Central memory CD8-positive, alpha-beta T cell (primary cell): ENCODE results near the gene PARVG.

Experiments
- ATAC-seq: fragments of 150-1000 bp; cut with Tn5 transposase; replicated peaks from 2 replicates; pipeline ENCODE4 v1.10.0; 2022; ENCODE audit warnings: mild to moderate bottlenecking, moderate FRiP score, moderate number of reproducible peaks; ENCODE audit not compliant: poor library complexity, severe bottlenecking; ENCODE audit errors: extremely low read depth
- DNase-seq, 2 donors: peaks; one replicate each; pipeline ENCODE4 v3.0.0; 2021; ENCODE audit warnings: low spot score in 2 of 2
- H3K27ac Mint-ChIP-seq: one replicate; pipeline ENCODE4 v1.8.0; 2022; ENCODE audit warnings: low read depth, mild to moderate bottlenecking, moderate library complexity, mixed read lengths
- H3K27me3 Mint-ChIP-seq: one replicate; pipeline ENCODE4 v1.8.0; 2022; ENCODE audit warnings: mixed read lengths
- H3K36me3 Mint-ChIP-seq: one replicate; pipeline ENCODE4 v1.8.0; 2022; ENCODE audit warnings: mild to moderate bottlenecking, moderate library complexity, mixed read lengths; ENCODE audit not compliant: insufficient read depth
- H3K4me1 Mint-ChIP-seq: one replicate; pipeline ENCODE4 v1.8.0; 2022; ENCODE audit warnings: mixed read lengths
- H3K4me3 Mint-ChIP-seq: one replicate; pipeline ENCODE4 v1.8.0; 2022; ENCODE audit warnings: mild to moderate bottlenecking, moderate library complexity, mixed read lengths
- H3K9me3 Mint-ChIP-seq: one replicate; pipeline ENCODE4 v1.8.0; 2022; ENCODE audit warnings: mixed read lengths

Gene PARVG

DNA sequence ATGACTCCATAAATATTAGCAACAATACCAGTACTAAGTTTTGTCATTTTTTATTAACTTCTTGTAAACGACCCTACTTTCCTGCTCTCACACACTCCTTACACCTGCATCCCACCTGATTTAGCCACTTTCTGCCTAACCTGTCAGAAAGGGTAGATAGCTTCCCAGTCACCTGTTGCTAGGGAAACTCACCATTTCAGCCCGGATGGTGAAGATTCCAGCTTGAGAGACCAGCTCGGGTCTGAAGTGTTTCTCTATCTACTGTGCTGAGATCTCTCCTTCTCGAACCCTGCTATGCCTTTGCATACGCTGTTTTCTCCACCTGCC, at the start of gene PARVG:
Gene PARVG (plus strand): TSS at position 220 of the 327 bp plus-strand sequence. CDS start 2,405 bp downstream, outside the sequence.
- peak; percentile 29 to 56 for DNase-seq
- Mint-ChIP-seq H3K9me3 (no peaks in the 10 kb centered on the region), H3K4me1 (peaks cover 32% of the 10 kb centered on the region), H3K27me3 (no peaks in the 10 kb centered on the region), H3K36me3 (peaks cover 12% of the 10 kb centered on the region), H3K27ac (peak within 1 kb of the TSS; percentile 92), H3K4me3 (peak within 1 kb of the TSS; percentile 80)
- peak; percentile 59 for ATAC-seq

DNA sequence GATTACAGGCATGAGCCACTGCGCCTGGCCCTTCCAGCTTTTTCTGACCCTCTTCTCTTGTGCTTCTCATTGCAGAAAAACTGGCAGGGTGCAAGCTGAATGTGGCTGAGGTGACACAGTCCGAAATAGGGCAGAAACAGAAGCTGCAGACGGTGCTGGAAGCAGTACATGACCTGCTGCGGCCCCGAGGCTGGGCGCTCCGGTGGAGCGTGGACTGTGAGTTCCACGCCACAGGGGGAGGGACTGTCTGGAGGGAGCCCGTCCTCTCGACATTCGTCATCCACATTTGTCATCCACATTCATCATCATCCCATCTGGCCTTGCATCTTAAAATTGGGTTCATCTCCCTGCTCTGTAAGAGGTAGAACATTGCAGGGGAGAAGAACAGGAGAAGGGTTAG, 49.3 kb upstream of the PARVG start:
- Mint-ChIP-seq H3K4me3 (no peak overlapping the region), H3K27me3 (no peaks in the 10 kb centered on the region), H3K9me3 (peaks cover 8% of the 10 kb centered on the region), H3K36me3 (peaks cover 9% of the 10 kb centered on the region), H3K27ac (peak overlapping the region; percentile 80), H3K4me1 (peaks cover 6% of the 10 kb centered on the region)
- ATAC-seq (no peak), DNase-seq (no peak)

GRCh38 chr22:44131989-44132685, 48.6 kb upstream of the PARVG start:
- no peaks in the 10 kb centered on the region for H3K27me3 Mint-ChIP-seq
- ATAC-seq (no peak), DNase-seq (no peak)
- H3K4me1 Mint-ChIP-seq: peaks cover 6% of the 10 kb centered on the region
- H3K4me3 Mint-ChIP-seq: no peak overlapping the region
- no peak overlapping the region for H3K27ac Mint-ChIP-seq
- peaks cover 7% of the 10 kb centered on the region for H3K9me3 Mint-ChIP-seq
- peaks cover 10% of the 10 kb centered on the region for H3K36me3 Mint-ChIP-seq

GRCh38 chr22:44132724-44133123, 48.0 kb upstream of the PARVG start:
- Mint-ChIP-seq H3K27ac (no peak overlapping the region), H3K4me3 (no peak overlapping the region), H3K27me3 (no peaks in the 10 kb centered on the region), H3K36me3 (peaks cover 8% of the 10 kb centered on the region), H3K4me1 (no peaks in the 10 kb centered on the region), H3K9me3 (peaks cover 9% of the 10 kb centered on the region)
- ATAC-seq: no peak
- no peak for DNase-seq

DNA sequence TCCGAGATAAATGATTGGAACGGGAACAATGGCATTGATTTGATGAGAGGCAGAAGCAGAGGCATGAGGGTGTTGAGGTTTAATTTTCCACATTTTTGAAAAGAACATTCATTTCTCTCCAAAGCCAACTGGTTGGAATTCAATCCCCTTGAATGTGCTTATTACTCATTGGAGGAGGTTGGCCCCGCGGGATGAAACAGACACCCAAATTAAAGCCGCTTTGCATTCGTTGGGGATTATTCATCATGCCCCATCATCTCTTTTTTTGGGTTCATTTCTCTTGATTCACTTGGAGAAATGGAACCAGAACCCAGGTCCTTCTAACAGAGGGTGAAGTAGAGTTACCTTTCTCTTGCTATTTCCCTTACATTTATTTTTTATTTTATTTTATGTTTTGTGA, 47.6 kb upstream of the PARVG start:
- no peaks in the 10 kb centered on the region for H3K4me1 Mint-ChIP-seq
- no peak overlapping the region for H3K27ac Mint-ChIP-seq
- DNase-seq (no peak), ATAC-seq (no peak)
- H3K27me3 Mint-ChIP-seq: no peaks in the 10 kb centered on the region
- peaks cover 9% of the 10 kb centered on the region for H3K9me3 Mint-ChIP-seq
- H3K4me3 Mint-ChIP-seq: no peak overlapping the region
- H3K36me3 Mint-ChIP-seq: peaks cover 10% of the 10 kb centered on the region

DNA sequence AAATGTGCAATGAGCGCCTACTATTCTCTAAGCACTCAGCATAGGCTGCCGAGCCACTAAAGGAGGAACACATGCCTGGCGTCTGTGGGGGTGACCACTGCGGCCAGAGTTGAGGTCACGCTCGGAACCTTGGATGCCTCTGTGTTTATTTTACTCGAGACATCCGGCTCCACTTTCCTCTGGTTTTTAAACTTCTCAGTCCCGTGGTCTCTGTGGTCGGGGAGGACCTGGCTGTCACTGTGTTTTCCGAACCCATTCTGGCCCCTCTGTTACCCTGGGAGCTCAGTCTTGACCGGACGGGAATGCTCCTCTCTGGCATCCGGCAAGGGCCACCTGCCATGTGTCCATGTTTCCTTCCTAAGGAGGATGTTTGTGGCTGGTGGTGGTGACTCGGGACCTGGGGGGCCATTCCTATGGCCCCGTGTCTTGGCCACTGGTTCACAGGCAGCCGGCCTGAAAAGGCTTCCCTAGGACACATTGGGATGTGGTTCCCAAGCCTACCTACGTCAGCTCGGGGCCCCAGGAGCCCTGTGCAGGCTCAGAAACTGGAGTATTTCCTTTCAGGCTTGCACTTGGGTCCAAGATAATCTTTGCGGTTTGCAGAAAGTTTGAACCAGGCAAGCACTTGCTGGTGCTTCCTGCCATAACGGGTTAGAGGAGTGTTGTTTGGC, 46.7 kb upstream of the PARVG start:
- peaks cover 9% of the 10 kb centered on the region for H3K9me3 Mint-ChIP-seq
- H3K27me3 Mint-ChIP-seq: no peaks in the 10 kb centered on the region
- H3K27ac Mint-ChIP-seq: no peak overlapping the region
- DNase-seq: no peak
- H3K36me3 Mint-ChIP-seq: peaks cover 10% of the 10 kb centered on the region
- ATAC-seq: no peak
- H3K4me1 Mint-ChIP-seq: no peaks in the 10 kb centered on the region
- no peak overlapping the region for H3K4me3 Mint-ChIP-seq

DNA sequence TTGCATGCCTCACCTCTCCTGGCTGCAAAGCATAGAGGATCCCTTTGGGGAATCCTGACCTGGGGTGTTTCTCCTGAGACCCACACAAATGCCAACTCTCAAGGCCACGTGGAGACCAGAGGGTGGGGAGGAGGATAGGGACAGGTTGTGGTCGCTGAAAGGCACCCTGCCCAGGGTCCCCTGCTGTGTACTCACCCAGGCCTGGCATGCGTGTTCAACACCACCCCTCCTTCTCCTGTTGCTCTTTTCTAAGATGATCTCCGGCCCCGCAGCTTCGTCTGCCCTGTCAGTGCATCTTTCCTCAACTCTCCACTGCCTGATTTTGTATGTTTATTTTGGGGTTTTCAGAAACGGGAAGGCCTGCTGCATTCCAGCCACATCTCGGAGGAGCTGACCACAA, 44.6 kb upstream of the PARVG start:
- peaks cover 9% of the 10 kb centered on the region for H3K36me3 Mint-ChIP-seq
- no peaks in the 10 kb centered on the region for H3K27me3 Mint-ChIP-seq
- ATAC-seq: no peak
- H3K9me3 Mint-ChIP-seq: peaks cover 9% of the 10 kb centered on the region
- no peak overlapping the region for H3K4me3 Mint-ChIP-seq
- H3K27ac Mint-ChIP-seq: no peak overlapping the region
- no peak for DNase-seq
- H3K4me1 Mint-ChIP-seq: no peaks in the 10 kb centered on the region

GRCh38 chr22:44136786-44137185, 43.9 kb upstream of the PARVG start:
- H3K27ac Mint-ChIP-seq: no peak overlapping the region
- ATAC-seq (no peak), DNase-seq (no peak)
- H3K4me1 Mint-ChIP-seq: no peaks in the 10 kb centered on the region
- no peak overlapping the region for H3K4me3 Mint-ChIP-seq
- peaks cover 7% of the 10 kb centered on the region for H3K36me3 Mint-ChIP-seq
- peaks cover 9% of the 10 kb centered on the region for H3K9me3 Mint-ChIP-seq
- H3K27me3 Mint-ChIP-seq: no peaks in the 10 kb centered on the region

- Mint-ChIP-seq H3K27me3 (no peaks in the 10 kb centered on the region), H3K27ac (no peak overlapping the region), H3K4me3 (no peak overlapping the region), H3K36me3 (peaks cover 7% of the 10 kb centered on the region), H3K4me1 (no peaks in the 10 kb centered on the region), H3K9me3 (peaks cover 9% of the 10 kb centered on the region)
- no peak for ATAC-seq
- no peak for DNase-seq
Measured at GRCh38 chr22:44137415-44137814, 43.3 kb upstream of the PARVG start.

DNA sequence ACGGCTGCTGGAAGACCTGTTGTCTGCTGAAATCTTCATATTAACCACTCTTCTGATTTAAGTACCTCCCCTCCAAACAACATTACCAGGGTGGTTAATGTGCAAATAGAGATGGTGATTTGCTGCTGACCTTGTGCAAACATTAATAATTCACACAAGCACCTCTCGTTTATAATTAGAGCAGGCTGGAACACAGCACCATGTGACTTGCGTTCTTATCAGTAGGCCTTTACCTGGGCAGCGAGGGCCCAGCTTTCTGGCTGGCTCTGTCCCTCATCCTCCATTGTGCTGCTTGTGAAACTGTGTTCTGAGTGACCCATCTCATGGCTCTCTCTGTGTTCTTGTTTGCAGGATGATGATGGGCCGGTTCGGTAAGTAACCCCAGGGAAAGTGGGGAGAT, 41.0 kb upstream of the PARVG start:
- Mint-ChIP-seq H3K27me3 (no peaks in the 10 kb centered on the region), H3K27ac (no peak overlapping the region), H3K4me1 (no peaks in the 10 kb centered on the region), H3K36me3 (peaks cover 8% of the 10 kb centered on the region), H3K9me3 (peaks cover 9% of the 10 kb centered on the region), H3K4me3 (no peak overlapping the region)
- no peak for DNase-seq
- ATAC-seq: no peak

GRCh38 chr22:44142421-44143104, 38.2 kb upstream of the PARVG start:
- no peaks in the 10 kb centered on the region for H3K27me3 Mint-ChIP-seq
- DNase-seq (no peak), ATAC-seq (no peak)
- no peak overlapping the region for H3K27ac Mint-ChIP-seq
- H3K36me3 Mint-ChIP-seq: peaks cover 6% of the 10 kb centered on the region
- H3K4me1 Mint-ChIP-seq: no peaks in the 10 kb centered on the region
- no peaks in the 10 kb centered on the region for H3K9me3 Mint-ChIP-seq
- no peak overlapping the region for H3K4me3 Mint-ChIP-seq

- Mint-ChIP-seq H3K4me1 (no peaks in the 10 kb centered on the region), H3K4me3 (no peak overlapping the region), H3K9me3 (no peaks in the 10 kb centered on the region), H3K27ac (no peak overlapping the region), H3K36me3 (peaks cover 5% of the 10 kb centered on the region), H3K27me3 (no peaks in the 10 kb centered on the region)
- no peak for ATAC-seq
- DNase-seq: no peak
Measured at GRCh38 chr22:44143105-44143474, 37.6 kb upstream of the PARVG start.

GRCh38 chr22:44143579-44143978, 37.1 kb upstream of the PARVG start:
- H3K9me3 Mint-ChIP-seq: no peaks in the 10 kb centered on the region
- ATAC-seq (no peak), DNase-seq (no peak)
- no peak overlapping the region for H3K4me3 Mint-ChIP-seq
- peaks cover 5% of the 10 kb centered on the region for H3K36me3 Mint-ChIP-seq
- no peaks in the 10 kb centered on the region for H3K4me1 Mint-ChIP-seq
- H3K27me3 Mint-ChIP-seq: no peaks in the 10 kb centered on the region
- no peak overlapping the region for H3K27ac Mint-ChIP-seq
